CD4-positive, alpha-beta T cell treated with Interleukin-21 for 1 hour (primary cell): ENCODE data around the gene DDRGK1.
"Not testable (repeated sequence)": the region's sequence is repeated elsewhere in the genome, so short reads cannot be mapped to it uniquely, and the experiment has no call there.

Source experiments
- DNase-seq: peaks from one replicate; pipeline ENCODE4 v3.0.0-alpha.2; 2020

Gene DDRGK1

DNA sequence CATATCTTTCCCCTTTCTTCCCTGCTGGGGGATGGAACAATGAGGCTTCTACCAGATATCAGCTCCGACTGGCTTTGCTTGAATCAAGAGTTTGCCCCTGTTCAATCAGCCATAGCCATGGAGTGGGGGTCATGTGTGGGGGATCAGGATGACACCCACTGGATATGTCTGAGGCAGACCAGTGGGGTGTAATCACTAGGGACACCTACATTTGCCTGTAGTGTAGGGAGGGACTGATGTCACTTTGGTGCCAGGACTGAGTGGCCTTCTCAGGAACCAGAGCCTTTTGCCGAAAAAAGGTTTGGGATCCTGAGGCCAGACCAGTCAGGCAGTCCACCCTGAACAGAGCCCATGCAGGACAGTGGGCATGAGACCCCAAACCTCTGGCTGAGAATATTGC, 5.9 kb upstream of the DDRGK1 start:
- DNase-seq: no peak

DNA sequence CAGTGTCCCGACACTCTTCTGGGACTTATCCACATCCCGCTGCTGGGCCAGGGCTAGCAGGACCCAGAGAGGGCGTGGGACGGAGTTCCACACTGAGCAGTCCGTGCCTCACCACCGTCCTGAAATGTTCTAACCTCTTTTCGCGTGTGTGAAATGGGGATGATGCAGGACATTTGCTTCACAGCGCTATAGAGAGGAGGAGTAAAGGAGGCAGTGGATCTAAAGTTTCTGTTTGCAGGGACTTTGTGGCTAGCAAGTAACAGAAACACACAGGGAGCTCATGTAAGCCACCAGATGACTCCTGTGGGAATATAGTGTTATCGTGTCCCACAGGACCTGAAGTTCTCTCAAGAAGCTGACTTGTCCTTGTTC, 5.5 kb upstream of the DDRGK1 start:
- DNase-seq: no peak

DNA sequence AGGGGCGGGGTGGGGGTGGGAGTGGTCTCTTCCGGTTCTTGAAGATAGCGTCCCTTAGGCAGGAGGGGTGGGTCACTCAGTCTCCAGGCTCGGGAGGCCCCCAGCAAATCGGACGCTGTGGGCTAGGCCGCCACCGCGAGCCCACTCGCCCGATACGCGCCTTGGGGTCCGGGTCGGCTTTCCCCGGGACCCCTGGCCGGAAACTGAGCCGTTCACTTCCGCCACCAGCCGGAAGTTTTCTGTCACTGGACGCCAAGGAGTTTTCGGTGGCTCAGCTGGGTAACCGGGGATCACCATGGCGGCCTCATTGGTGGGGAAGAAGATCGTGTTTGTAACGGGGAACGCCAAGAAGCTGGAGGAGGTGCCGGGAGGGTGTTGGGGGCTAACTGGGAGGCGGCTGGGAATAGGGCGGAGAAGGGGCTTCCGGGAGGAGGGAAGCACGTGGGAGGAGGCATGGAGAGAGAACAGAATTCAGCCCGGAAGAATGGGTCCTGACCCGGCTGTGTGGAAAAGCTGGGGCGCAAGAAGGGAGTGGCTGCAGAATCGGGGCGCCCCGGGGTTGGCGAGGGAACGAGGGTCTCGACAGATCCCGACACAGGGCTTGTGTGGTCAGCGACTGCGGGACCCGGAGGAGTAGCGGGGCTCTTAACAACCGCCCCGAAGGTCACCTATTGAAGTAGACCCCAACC, 4.9 kb upstream of the DDRGK1 start, which contains the start of gene ITPA:
Gene ITPA (plus strand): TSS at position 242 of the 689 bp plus-strand sequence. CDS start 54 bp downstream, at position 296.
- peak; percentile 68 for DNase-seq

DNA sequence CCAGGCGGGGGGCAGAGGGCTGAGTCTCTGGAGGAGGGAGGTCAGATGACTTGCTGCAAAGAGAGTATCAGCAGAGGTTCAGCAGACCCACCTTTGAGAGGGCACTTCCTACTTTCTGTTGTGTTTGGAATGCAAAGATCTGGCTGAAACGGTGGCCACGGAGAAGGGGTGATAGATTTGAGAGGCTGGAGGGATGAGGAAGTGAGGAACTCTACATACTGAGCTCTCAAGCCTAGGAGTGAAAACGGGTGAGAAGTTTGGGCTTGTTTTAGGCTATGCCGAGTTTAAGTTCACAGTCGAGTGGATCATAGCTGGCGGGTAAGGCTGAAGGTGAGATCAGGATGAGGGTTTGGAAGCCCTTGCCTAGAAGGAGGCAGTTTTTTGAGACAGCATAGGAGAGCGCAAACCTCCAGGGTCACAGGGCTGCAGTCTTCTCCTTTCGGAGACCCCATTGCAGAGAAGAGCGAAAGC, 4.3 kb upstream of the DDRGK1 start:
- DNase-seq: peak; percentile 17

DNA sequence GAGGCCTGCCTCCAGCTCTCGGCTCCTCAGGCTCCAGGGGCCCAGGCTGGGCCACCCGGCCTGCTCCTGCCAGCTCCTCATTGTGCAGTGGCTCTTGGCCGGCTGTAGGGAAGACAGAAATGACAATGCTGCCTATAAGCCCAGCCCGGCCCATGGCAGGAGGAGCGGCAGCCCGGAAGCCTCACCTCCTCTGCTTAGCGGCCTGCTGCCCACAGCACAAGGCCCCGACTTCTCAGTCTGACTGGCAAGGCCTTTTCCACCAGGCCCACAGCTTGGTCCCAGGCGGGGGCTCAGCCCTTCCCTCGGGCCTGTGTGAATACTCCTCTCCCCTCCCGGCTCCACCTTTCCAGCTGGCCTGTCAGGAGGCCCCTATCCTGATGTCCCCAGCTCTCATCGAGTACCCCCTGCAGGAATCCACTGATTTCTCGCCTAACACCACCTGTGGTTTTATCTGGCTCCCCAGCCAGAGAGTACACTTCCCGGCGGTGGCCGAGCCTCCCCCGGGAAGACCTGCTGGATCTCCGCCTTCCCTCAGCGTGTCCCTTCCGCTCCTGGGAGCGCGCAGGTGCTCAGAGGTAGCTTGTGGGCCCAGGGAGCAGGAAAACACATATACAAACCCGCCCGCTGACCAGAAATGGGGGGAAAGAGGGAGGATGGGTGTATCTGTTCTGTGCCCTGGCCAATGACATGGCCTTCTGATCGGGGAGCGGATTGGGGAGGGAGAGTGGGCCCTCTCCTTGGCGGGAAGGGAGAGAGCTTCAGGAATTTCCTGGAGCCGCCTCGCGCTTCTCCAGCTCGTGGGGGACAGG, 963 bp downstream of the DDRGK1 start:
- DNase-seq: peak; percentile 38

DNA sequence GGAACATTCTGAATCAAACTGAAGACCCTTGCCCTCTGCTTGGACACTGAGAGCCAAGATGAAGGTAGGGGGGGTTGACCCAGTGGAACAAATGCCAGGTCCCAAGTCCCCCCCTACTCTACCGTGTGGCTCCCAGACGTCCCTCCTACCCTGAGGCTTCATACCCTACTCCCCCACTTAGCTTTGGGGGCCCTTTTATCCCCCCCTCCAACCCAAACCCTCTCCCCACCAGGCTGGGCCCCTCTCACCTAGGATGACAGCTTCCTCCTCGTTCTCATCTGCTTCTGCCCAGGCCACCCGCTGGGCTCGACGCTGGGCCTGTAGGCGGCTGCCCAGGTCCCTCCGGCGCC, 1.5 kb downstream of the DDRGK1 start:
- no peak for DNase-seq

DNA sequence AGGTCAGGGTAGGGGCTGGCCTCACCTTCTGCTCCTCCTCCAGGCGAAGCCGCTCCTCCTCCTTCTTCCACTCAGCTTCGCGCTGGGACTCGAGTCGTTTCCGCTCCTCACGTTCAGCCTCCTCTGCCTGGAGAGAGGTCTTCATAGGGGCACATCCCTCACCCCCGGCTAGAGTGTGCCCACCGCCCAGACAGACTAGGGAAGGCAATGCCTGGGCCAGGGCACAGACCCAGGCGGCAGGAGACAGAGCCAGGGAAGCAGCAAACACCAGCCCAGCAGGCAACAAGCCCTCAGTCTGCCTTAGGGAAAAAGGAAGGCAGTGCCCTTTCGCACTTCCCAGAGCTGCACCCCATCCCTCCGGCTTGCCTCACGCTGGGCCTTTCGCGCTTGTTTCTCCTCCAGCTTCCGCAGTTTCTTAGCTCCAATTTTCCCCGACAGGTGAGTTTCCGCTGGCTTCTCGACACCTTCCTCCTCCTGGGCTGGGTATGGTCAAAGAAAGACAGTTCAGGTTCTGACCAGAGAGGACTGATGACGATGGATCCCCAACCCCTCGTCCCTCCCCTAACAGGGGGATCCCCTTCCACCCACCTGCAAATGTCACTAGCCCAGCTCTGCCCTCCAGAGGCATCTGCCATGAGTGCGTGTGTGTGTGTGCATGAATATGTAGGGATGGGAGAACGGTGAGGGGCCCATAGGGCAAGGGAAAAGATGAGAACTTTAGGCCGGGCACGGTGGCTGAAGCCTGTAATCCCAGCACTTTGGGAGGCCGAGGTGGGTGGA, 4.3 kb downstream of the DDRGK1 start:
- DNase-seq: no peak

DNA sequence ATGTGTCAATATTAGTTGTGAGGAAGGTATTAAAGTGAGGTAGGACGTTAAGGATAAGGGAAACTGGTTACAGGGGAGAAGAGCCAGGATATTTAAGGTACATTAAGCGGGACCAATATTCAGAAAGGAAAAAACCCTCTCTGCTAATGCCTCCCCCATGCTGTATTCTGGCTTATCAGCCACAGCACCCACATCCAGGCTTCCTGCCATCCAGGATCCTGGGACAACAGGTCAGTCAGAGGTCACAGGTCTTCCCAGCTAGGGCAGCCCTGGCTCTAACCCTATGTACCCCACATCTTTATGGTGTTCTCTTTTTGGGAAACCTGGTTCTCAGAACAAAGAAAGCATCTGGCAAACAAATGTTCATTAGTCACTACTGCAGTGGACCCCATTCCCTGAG, 5.3 kb downstream of the DDRGK1 start:
- no peak for DNase-seq

DNA sequence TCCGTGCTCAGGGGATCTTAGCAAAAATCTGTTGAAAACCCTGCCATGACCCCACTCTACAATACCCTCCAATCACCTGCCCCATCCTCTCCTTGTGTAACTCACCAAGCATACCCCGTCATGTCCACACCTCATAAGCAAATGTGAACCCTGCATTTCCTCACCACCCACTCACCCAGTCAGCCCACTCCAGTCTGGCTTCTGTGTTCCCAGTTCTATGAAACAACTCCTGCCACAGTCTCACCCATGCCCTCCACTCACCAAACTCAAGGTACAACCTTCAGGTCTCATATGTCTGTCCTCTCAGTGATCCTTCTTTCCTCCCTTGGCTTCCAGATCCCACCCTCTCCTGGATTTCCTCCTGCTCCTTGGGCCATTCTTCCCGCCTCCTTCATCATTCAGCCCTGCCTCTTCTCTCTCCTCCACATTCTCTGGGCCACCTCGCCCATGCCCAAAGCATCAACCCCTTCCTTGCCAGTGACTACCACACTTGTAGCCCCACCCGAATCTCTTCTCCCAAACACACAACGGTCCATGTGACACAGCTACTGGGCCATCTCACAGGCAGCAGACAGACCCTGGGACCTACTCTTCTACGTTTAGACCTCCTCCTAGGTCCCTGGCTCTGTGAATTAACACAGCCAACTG, 8.8 kb downstream of the DDRGK1 start:
- DNase-seq: no peak

DNA sequence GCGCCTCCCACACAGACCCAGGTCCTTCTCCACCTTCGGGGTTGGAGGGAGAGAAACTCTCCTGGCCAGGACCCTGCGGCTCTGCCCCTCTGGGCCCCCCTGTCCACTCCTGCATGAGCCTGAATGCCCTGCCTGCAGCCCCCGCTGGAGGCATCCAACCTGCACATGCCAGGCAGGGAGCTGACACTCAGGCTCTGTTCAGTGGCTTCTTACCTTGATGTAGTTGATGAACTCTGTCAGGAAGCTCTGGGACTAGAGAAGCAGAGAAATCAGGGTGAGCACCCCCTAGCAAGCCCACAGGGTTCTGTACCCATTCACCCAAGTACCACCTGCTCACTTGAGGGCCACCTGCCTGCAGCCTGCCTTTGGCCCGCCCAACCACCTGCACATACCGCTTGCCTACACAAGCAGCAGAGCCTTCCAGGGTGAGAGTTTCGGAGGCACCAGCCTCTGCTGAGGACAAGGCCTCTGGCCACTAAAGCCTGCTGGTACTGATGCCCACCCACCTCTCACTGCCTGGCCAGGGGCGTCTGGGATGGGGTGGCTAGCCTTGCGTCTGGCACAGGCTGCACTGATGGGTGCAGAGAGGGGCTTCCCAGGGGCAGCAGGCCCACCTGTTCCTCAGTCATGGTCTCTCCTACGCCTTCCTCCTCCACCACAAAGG, 9.7 kb downstream of the DDRGK1 start:
- no peak for DNase-seq

DNA sequence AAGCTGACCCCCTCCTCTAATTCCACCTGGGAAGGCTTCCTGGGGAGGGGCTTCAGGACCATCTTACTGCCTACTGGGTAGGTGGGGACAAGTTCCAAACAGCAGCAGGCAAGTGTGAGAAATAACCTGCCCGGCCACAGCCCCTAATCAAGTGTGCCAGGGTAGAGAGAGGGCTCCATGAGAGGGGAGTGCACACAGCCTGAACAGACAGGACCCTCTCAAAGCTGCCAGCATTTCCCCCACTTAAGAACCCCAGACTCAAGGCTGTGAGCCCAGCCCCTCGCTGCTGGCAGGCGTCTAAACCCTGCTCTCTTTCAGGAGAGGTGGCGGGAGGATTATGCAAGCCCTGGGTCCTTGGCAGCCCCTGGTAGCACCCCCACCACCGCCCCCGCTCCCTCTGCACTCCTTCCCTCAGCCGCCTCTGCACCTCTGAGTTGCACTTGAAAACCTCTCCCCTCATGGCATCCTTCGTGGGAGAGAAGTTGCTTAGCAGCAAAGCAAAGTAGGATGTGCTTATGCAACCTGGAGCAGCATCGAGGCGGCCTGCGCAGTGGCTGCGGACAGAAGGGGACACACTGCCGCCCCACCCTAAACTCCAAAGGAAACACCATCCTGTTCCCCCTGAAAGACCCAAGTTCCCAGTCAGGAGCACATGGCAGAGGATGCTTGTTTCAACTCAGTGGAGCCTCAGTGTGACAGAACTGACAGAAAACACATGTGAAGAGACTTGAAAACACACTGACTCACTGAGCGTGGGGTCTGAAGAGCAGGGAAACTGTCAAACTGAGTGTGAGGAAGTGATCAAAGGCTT, 10.5 kb downstream of the DDRGK1 start:
- no peak for DNase-seq

DNA sequence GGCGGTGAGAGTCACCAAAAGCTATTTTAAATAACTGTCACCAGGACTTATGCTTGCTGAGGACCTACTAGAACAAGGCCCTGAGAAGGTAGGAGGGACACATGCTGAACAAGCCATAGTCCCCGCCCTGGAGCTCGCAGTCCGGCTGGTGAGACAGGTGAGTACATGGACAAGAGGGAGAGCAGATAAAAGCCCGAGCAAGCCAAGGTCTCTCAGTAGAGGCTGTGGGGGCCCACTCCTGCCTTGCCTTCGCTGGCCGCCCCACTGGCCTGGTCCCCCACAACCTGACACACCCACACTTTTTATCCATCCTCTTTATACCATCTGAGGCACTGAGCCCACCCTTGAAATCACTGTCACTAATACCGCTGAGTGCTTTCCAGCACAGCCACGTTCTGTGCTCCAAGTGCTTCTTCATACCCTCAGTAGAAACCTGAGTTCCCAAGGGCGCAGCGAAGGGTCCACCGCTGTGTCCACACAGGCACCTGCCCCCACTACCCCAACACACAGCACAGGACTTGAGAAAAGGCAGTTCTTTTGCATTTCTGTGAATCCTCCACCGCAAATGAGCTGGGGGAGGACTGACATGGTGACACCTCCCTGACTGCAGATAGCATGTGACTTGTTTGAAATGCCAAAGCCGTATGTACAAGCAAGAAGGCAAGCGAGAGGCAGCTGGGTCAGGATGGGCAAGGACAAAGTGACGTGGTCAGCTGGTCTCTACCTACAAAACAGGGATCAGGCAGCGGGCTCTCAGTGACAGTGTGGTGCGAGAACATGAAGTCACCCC, 12.1 kb downstream of the DDRGK1 start:
- no peak for DNase-seq

DNA sequence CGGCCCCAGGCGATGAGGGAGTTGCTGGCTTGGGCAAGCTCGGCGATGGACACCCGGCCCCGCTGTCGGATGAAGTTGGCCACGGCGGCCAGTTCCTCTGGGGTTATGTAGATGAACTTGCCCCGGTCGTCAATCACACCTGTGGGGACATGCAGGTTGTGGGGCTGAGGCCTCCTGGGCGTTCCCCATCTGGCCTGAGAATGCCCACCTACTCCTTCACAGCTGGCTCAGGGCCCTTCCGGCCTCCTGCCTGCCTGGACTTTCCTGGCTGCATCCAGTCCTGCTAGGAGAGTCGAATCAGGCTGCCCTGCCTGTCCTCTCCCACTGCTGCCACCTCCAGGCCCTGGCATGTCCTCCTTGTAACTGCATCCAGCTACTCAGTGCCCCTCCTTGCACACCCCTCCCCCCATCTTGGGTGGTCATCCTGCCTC, 13.8 kb downstream of the DDRGK1 start:
- DNase-seq: no peak

DNA sequence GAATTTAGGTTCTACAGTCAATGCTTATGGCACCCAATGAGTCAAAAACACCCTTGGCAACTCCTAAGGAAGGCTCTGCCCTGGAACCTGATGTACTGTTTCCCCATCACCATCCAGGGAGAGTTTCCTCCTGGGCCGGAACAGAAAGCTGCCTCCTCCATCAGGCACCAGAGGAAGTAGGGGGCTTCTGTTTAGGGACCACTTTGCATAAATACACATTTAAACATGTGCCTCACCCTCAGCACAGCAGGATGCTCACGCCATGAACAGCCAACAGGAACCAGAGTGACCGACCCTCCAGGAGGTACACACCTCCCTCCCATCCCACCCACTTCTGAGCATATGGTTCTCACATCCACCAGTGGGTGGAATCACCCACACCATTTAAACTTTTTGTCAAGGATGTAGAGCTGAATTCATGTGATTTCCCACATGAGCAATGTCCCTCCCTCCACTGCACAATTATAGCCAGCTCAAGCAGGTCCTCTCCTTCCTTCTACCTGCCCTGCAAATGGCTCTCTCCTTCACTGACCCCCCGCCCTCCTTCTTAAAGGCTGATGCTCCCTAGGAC, 14.8 kb downstream of the DDRGK1 start:
- no peak for DNase-seq

DNA sequence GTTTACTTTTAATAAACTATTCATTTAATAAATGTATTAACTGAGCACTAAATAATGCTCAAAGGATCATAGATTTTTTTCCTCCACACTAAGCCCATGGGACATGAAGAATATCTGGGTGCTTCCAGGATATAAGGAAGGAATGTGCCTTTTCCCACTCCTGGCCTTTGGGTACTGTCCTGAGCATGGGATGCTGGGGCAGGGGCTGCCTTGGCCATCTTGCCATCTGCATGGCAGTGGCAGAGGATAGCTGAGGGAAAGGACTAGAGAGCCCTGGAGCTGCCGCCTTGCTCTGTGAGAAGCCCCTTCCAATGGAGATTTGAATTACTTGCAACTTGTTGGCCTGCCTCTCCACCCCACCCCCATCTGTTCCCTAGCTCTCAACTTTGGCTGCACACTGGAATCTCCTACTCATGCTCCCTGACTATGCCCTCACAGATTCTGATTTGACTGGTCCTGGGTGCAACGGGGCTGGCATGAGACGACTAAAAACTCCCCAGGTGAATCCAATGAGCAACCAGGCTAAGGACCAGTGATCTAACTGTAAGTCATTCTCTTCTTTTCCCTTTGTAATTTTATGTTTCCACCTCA, 15.6 kb downstream of the DDRGK1 start:
- no peak for DNase-seq

DNA sequence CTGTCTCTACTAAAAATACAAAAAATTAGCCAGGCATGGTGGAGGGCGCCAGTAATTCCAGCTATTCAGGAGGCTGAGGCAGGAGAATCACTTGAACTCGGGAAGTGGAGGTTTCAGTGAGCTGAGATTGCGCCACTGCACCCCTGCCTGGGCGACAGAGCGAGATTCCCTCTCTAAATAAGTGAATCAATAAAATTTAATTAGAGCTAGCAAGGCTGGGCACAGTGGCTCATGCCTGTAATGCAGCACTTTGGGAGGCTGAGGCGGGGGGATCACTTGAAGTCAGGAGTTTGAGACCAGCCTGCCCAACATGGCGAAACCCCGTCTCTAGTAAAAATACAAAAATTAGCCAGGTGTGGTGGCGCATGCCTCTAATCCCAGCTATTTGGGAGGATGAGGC, 16.6 kb downstream of the DDRGK1 start:
- DNase-seq: not testable (repeated sequence)

DNA sequence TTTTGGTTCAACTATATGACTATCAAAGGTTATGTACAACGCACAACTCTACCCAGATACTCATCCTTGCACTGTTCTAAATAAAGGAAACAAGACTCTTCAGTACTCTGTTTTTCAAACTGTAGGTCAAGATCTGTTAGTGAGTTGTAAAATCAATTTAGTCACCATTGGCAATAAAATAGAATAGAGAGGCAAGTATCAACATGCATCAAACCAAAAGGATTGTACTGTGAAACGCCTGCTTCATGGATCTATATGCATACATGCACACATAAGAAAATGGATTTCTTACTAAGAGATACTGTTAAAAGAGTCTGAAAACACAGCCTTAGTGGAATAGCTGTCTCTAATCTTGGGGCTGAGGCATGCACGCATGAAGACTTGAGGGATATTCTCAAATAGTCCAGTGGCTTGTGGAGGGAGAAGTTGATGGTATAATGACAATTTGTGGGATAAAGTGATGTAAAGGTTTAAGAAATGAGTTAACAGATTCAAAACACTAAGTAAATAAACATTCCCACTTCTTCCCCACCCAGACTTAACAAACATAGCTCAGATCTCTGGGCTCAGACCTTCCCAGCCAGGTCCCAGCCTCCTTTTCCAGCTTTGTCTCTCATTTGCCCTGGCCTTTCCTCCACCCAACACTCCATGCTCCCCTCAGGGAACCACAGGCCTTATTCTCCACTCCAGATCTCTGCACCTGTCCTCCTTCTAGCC, 20.4 kb downstream of the DDRGK1 start:
- no peak for DNase-seq

DNA sequence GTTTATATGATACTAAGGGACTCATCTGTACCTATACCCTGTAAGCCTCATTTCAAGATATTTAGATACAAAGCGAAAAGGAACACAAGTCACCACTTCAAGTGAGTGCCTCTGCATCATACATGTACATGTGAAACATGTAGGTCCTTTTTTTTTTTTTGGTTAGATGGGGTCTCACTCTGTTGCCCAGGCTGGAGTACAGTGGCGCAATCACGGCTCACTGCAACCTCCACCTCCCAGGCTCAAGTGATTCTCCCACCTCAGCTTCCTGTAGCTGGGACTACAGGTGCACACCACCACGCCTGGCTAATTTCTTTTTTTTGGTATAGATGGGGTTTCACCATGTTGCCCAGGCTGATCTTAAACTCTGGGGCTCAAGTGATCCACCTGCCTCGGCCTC, 22.1 kb downstream of the DDRGK1 start:
- not testable (repeated sequence) for DNase-seq

DNA sequence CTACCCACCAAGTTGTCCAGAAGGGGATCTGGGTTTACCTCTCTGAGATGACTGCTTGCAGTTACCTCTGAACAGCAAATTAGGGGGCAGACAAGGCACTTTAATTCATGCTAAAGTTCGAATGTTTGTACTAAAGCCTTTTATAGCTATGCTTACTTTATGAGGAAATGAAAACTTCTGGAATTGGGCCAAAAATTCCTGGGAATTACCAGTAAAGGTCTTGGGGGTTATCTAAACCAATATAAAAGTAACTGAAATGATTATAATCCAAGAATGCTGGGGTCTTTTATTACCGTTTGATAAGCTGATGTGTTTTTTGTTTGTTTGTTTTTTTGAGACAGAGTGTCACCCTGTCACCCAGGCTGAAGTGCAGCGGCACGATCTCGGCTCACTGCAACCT, 23.2 kb downstream of the DDRGK1 start:
- no peak for DNase-seq
